HCT116 (cell line): Measurements from ENCODE around the gene FOXD4L4. TPM values are rescaled to one million over a fixed set of nuclear protein-coding genes. Genes with fewer than 3 reads are reported as not detected.
"Not testable (repeated sequence)": the region's sequence is repeated elsewhere in the genome, so short reads cannot be mapped to it uniquely, and the experiment has no call there.

Source experiments
- ATAC-seq: fragments of 200-7000 bp; cut with Tn5 transposase; 2 replicates; pipeline ENCODE4 v1.9.1; 2020; ENCODE audit warnings: mild to moderate bottlenecking, moderate library complexity
- Bru-seq: library from RNA; stranded (reverse); fragments of 400-500 nt; gene quantifications from one replicate; lab custom pipeline; 2021; lab: Mats Ljungman, UMichigan
- BruChase-seq, 2 experiments: library from RNA; stranded (reverse); fragments of 400-500 nt; gene quantifications; one replicate each; lab custom pipeline; 2021; lab: Mats Ljungman, UMichigan
- BruUV-seq: library from RNA; stranded (reverse); fragments of 400-500 nt; replicated peaks from 2 replicates; lab custom pipeline; 2021; lab: Mats Ljungman, UMichigan
- CTCF ChIA-PET: fragments of 300-600 bp; sonication (Branson Sonifier 250); formaldehyde crosslinking; loops from one replicate; lab custom pipeline; 2021; ENCODE audit warnings: antibody characterized with exemption; lab: Charles Lee
- POLR2A ChIA-PET: fragments of 300-600, 350-600 bp; sonication (Branson Sonifier 250); formaldehyde crosslinking; loops from one replicate; lab custom pipeline; 2021; ENCODE audit warnings: antibody characterized with exemption; lab: Charles Lee
- RAD21 ChIA-PET, 2 experiments: fragments of 300-600 bp; sonication (Branson Sonifier 250); formaldehyde crosslinking; loops; one replicate each; lab custom pipeline; 2023; ENCODE audit warnings: low total read pairs in 2 of 2; ENCODE audit not compliant: uncharacterized antibody in 2 of 2, unreplicated experiment in 2 of 2, low non-redundant PET in 1 of 2; lab: Charles Lee
- DNase-seq: peaks from one replicate; pipeline ENCODE4 v3.0.0-alpha.2; 2010; ENCODE audit warnings: low read depth, low spot score
- H2AFZ ChIP-seq: fragments of 200-600 bp; shearing (Covaris generic), sonication (generic); 2 replicates; pipeline ENCODE4 v1.6.1; 2017; ENCODE audit warnings: low read depth, mixed run types, mixed read lengths, antibody characterized with exemption, low read length; ENCODE audit not compliant: poor library complexity, severe bottlenecking
- H3K27ac ChIP-seq: 2 replicates; pipeline ENCODE4 v1.5.1; 2012; ENCODE audit warnings: low read depth, low read length
- H3K27me3 ChIP-seq: fragments of 200-600 bp; sonication (generic); 2 replicates; pipeline ENCODE4 v1.6.1; 2016; ENCODE audit warnings: mixed run types, low read length, mixed read lengths; ENCODE audit not compliant: insufficient read depth
- H3K36me3 ChIP-seq, 2 experiments: fragments of 200-500 bp in 1 of 2; fragments of 200-600 bp in 1 of 2; sonication (Bioruptor generic) in 1 of 2; sonication (generic) in 1 of 2; 2 replicates each; pipeline versions ENCODE4 v1.5.1 to v1.6.1; 2014 to 2016; ENCODE audit warnings: low read length in 2 of 2, inconsistent platforms in 1 of 2, mixed read lengths in 1 of 2, mixed run types in 1 of 2; ENCODE audit not compliant: insufficient read depth in 2 of 2, control insufficient read depth in 1 of 2
- H3K4me1 ChIP-seq, 2 experiments: fragments of 200-600 bp in 1 of 2; sonication (generic) in 1 of 2; 2 replicates each; pipeline versions ENCODE4 v1.5.1 to v1.6.1; 2012 to 2017; ENCODE audit warnings: low read length in 2 of 2, inconsistent platforms in 1 of 2, mild to moderate bottlenecking in 1 of 2, mixed read lengths in 1 of 2, mixed run types in 1 of 2, moderate library complexity in 1 of 2; ENCODE audit not compliant: insufficient read depth in 2 of 2, control insufficient read depth in 1 of 2
- H3K4me2 ChIP-seq: fragments of 200-600 bp; sonication (generic); 2 replicates; pipeline ENCODE4 v1.6.1; 2017; ENCODE audit warnings: mixed run types, low read length, mixed read lengths
- H3K4me3 ChIP-seq, 2 experiments: fragments of 200-600 bp in 1 of 2; sonication (generic) in 1 of 2; replicated peaks in 1 of 2; 2 replicates each; pipeline ENCODE4 v1.5.1; 2011 to 2016; ENCODE audit warnings: low read length in 2 of 2, control low read depth in 1 of 2, low read depth in 1 of 2, mild to moderate bottlenecking in 1 of 2, mixed read lengths in 1 of 2, mixed run types in 1 of 2
- H3K79me2 ChIP-seq: fragments of 200-600 bp; sonication (generic); 2 replicates; pipeline ENCODE4 v1.6.1; 2017; ENCODE audit warnings: mild to moderate bottlenecking, mixed run types, low read length, moderate library complexity, mixed read lengths; ENCODE audit not compliant: insufficient read depth
- H3K9ac ChIP-seq: fragments of 200-600 bp; sonication (generic); 2 replicates; pipeline ENCODE4 v1.6.1; 2016; ENCODE audit warnings: low read length, mixed read lengths
- H3K9me2 ChIP-seq: fragments of 200-600 bp; sonication (generic), shearing (Covaris generic); 2 replicates; pipeline ENCODE4 v1.6.1; 2017; ENCODE audit warnings: mixed run types, mild to moderate bottlenecking, moderate library complexity; ENCODE audit not compliant: insufficient read depth
- H3K9me3 ChIP-seq, 2 experiments: fragments of 200-500 bp in 1 of 2; fragments of 200-600 bp in 1 of 2; sonication (Bioruptor generic) in 1 of 2; sonication (generic) in 1 of 2; 2 replicates each; pipeline ENCODE4 v1.6.1; 2014 to 2017; ENCODE audit warnings: low read length in 2 of 2, mixed read lengths in 2 of 2, inconsistent platforms in 1 of 2, low read depth in 1 of 2, mild to moderate bottlenecking in 1 of 2, mixed run types in 1 of 2, moderate library complexity in 1 of 2; ENCODE audit not compliant: control insufficient read depth in 1 of 2, insufficient read depth in 1 of 2
- H4K20me1 ChIP-seq: fragments of 200-600 bp; sonication (generic), shearing (Covaris generic); 2 replicates; pipeline ENCODE4 v1.6.1; 2017; ENCODE audit warnings: mixed run types, mild to moderate bottlenecking, moderate library complexity; ENCODE audit not compliant: insufficient read depth
- intact Hi-C: fragments of 100-400 bp; cut with micrococcal nuclease; formaldehyde crosslinking; loops from 2 replicates; pipeline ENCODE4 v1.10.0; 2022
- long read RNA-seq: library from polyadenylated mRNA; unstranded; transcript quantifications from one replicate; pipeline ENCODE4 v2.0.0, GENCODE V29; 2021; ENCODE audit not compliant: unreplicated experiment
- polyA plus RNA-seq: library from polyadenylated mRNA; unstranded; fragments of >200 nt; gene quantifications from 2 replicates; pipeline ENCODE4 v1.2.1, GENCODE V29; 2012; ENCODE audit warnings: missing spikeins
- total RNA-seq: library from RNA; stranded (reverse); gene quantifications from one replicate; pipeline ENCODE4 v1.2.1, GENCODE V29; 2021; ENCODE audit not compliant: unreplicated experiment

FOXD4L4 gene
- total RNA-seq (0.52 TPM), Bru-seq, nascent RNA (percentile 56 among the genes with signal in this experiment), BruChase-seq, experiment 1, labeled RNA remaining after a 6-hour chase (percentile 54 among the genes with signal in this experiment), BruChase-seq, experiment 2, labeled RNA remaining after a 2-hour chase (percentile 53 among the genes with signal in this experiment)
- 0.14 and 0.22 TPM in 2 replicates for polyA plus RNA-seq
- long read RNA-seq = 0 reads

- H3K27ac ChIP-seq, H3K9ac ChIP-seq, CTCF ChIA-PET, H3K9me2 ChIP-seq, POLR2A ChIA-PET, H3K4me2 ChIP-seq, H3K4me1 ChIP-seq, RAD21 ChIA-PET, DNase-seq, H3K27me3 ChIP-seq, H3K79me2 ChIP-seq, ATAC-seq, H4K20me1 ChIP-seq, intact Hi-C loops, H3K36me3 ChIP-seq, H3K4me3 ChIP-seq, H2AFZ ChIP-seq, H3K9me3 ChIP-seq: not testable (repeated sequence)
- TSS peak; percentile 5 for BruUV-seq
These were observed at the start of gene FOXD4L4 for GRCh38 chr9:65737096-65737564. Gene FOXD4L4, plus strand, starts transcription at chr9:65737146. Its CDS starts 0 bp downstream, at chr9:65737146.

- not testable (repeated sequence) for H3K79me2 ChIP-seq
These were observed 33.4 kb upstream of the FOXD4L4 start for GRCh38 chr9:65703550-65703949.

DNA sequence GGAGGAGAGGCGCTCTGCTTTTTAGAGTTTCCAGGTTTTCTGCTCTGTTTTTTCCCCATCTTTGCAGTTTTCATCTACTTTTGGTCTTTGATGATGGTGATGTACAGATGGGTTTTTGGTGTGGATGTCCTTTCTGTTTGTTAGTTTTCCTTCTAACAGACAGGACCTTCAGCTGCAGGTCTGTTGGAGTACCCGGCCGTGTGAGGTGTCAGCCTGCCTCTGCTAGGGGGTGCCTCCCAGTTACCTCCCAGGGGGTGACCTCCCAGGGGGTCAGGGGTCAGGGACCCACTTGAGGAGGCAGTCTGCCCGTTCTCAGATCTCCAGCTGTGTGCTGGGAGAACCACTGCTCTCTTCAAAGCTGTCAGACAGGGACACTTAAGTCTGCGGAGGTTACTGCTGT, 22.5 kb upstream of the FOXD4L4 start:
- H3K27ac ChIP-seq, H3K36me3 ChIP-seq, H4K20me1 ChIP-seq, H3K4me3 ChIP-seq, H2AFZ ChIP-seq, RAD21 ChIA-PET, H3K9me3 ChIP-seq, H3K4me1 ChIP-seq, DNase-seq, BruUV-seq, CTCF ChIA-PET, POLR2A ChIA-PET, H3K9me2 ChIP-seq, H3K27me3 ChIP-seq, H3K79me2 ChIP-seq, ATAC-seq, H3K4me2 ChIP-seq, H3K9ac ChIP-seq, intact Hi-C loops: not testable (repeated sequence)

More at GRCh38 chr9:65703550-65703949, 33.4 kb upstream of the FOXD4L4 start:
- DNase-seq, H3K9me3 ChIP-seq, H3K4me3 ChIP-seq, H3K27ac ChIP-seq, H3K4me1 ChIP-seq, RAD21 ChIA-PET, ATAC-seq, H3K9ac ChIP-seq, H2AFZ ChIP-seq, H3K27me3 ChIP-seq, H3K4me2 ChIP-seq, H3K9me2 ChIP-seq, CTCF ChIA-PET, POLR2A ChIA-PET, H4K20me1 ChIP-seq, BruUV-seq, intact Hi-C loops, H3K36me3 ChIP-seq: not testable (repeated sequence)

- H3K9ac ChIP-seq, H3K36me3 ChIP-seq, RAD21 ChIA-PET, H2AFZ ChIP-seq, DNase-seq, H3K4me3 ChIP-seq, H3K9me2 ChIP-seq, intact Hi-C loops, H3K9me3 ChIP-seq, H3K27me3 ChIP-seq, BruUV-seq, H3K79me2 ChIP-seq, CTCF ChIA-PET, ATAC-seq, H3K4me2 ChIP-seq, H3K4me1 ChIP-seq, POLR2A ChIA-PET, H4K20me1 ChIP-seq, H3K27ac ChIP-seq: not testable (repeated sequence)
These were observed 1.2 kb downstream of the FOXD4L4 start for GRCh38 chr9:65738133-65738532.
